IPS-11a (cell line): ENCODE data around the gene STX18.
A peak's percentile ranks its signal among the peaks of the same experiment; 100 is the strongest.

Experiments used
- H3K4me3 ChIP-seq: one replicate; pipeline ENCODE4 v1.5.1; 2013; ENCODE audit warnings: low read depth, low read length, control low read depth

Gene STX18

DNA sequence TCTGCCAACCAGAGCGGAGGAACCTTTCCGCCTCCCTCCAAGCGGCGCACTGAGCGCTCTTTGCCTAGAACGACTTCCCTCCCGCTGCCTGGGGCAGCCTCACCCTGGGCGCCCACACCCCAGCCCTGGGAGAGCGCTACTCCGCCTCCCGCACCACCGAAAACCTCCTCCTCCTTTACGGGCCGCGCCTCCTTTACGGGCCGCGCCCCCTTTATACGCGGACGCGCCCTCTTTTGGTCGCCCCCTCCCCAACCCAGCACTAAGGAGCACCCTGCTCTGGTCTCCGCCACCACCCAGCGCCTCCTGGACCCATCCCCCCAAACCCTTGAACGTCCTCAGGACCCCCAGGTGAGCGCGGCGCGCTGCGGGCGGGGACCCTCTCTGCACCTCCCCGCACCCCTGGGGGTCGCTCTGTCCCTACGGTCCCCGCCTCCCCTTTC, 155.5 kb downstream of the STX18 start:
- peak overlapping the region; percentile 69 for H3K4me3 ChIP-seq

DNA sequence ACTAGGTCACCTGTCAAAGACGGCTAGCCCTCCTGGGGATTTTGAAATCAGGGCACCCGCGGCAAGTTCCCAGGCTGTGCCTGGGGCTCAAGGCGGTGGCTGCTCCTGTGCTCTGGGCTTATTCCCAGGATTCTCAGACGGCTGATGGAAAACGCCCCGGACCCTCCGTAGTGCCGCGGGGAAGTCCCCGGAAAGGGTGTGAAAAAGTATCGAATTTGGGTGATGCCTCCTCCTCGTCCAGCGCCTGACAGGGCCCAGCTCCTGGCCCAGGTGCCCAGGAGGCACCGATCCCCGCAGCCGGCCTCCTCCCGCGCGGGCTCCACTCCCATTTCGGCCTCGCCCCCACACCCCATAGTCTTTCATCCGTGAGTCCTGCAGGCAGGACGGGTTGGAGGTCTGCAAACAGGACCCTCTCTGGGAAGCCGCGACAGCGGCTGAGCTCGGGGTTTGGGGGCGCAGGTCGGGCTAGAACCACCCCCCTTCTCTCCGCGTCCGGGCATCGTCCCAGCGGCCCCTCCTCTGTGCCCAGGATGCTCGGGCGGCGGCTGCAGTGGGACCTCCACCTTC, 156.0 kb downstream of the STX18 start:
- peak overlapping the region; percentile 69 for H3K4me3 ChIP-seq

DNA sequence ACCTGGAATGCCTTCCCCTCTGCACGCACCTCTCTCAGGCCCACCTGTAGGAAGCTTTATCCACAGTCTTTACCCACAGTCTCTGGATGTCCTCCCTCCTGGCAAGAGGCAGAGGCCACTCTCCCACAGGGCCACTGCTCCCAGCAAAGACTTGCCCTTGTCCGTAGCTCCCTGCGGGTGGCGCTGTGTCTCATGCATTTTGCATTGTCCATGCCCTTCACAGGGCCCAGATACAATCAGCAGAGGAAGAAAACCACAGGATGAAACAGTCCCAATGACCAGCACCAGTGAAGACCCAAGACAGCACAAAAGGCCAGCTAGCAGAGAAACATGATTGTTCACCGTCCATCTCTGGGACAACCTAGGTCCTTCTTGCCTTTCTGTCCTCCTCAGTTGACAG, 157.0 kb downstream of the STX18 start:
- no peak overlapping the region for H3K4me3 ChIP-seq

DNA sequence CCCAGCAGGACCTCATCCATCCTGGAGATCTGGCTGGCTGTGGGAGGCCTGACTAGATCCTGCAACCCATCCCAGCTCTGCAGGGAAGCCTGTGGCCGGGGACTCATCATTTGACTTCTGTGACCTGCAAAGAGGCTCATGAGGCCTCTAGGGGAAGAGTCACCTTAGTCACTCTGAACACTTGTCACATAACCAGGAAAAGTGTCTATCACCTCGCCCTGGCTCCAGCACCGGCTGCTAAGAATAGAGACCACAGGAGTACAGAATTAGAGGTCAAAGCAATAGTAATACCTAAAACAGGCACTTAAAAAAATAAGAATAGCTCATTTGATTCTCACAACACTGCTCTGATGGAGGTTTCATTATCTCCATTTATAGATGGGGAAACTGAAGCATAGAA, 158.8 kb downstream of the STX18 start:
- H3K4me3 ChIP-seq = no peak overlapping the region

DNA sequence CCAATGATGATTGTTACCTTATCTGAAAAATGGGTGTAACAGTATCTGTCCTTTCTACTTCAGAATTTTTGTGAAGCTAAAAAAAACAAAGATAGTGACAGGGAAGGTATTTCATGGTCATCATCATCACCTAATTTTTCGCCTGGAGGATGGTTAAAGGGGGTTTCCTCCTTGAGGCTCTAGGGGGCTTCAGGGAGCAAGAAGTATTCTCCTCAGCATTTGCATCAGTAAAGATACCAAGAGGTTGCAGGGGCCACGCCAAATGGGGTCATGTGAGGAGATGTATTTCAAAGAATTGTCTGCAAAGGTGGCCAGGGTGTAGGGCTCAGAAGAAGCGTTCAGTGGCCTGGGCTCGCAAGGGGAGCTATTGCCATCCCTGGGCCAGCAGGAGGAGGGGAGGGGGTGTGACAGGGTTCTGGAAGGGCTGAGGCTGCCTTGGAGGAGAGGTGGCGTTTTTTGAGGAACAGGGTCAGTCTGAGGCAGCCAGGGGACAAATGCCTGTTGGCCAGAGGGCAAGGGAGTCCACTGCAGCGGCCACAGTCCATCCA, 162.2 kb downstream of the STX18 start:
- no peak overlapping the region for H3K4me3 ChIP-seq

DNA sequence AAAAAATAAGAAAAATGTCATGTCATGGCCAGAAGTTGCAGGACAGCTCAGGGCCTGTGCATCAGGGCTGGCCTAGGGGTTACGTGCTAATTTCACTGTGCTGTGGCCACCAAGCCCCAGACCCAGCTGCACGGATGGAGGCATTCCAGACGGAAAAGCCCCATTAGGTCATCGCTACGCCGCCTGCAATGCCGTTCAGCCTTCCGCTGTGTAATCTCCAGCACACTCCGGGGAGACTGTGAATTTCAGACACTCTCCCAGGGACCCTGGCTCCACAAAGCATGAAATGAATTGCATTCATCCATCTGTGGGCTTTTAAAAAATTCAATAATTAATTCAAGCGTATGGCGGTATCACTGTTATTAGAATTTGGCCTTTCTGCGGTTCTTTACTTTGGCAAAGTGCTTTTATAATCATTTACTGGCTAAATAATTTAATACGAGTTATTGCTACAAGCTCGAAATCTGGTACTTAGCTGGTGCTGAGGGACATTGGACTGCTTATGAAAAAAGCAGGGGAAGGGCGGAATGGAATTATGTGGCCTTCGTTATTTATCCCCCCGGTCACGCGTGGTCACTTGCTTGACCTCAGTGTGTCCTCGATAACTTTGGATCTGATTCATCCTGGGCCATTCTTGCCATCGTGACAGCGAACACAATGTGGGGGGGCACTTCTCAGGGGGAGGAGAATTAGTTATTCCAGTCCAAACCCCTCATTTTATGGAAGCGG, 164.0 kb downstream of the STX18 start:
- H3K4me3 ChIP-seq = no peak overlapping the region

DNA sequence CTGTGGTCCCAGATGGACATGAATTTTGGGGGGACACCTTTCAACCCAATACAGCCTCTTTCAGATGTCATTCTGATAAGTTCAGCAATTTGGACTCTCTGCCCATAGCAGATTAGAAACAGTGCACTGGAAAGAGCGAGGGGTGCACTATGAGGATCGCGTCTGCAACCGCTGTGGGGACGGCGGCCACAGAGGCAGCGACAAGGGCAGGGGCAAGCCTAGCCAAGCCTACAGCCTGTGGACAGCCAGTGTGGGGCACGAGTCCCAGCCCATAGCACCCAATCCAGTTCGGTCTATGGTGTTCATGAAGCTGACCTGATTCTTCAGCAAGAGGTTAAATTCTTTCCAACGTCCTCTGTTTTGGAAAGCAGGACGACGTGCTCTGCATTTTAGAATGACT, 164.7 kb downstream of the STX18 start:
- no peak overlapping the region for H3K4me3 ChIP-seq

DNA sequence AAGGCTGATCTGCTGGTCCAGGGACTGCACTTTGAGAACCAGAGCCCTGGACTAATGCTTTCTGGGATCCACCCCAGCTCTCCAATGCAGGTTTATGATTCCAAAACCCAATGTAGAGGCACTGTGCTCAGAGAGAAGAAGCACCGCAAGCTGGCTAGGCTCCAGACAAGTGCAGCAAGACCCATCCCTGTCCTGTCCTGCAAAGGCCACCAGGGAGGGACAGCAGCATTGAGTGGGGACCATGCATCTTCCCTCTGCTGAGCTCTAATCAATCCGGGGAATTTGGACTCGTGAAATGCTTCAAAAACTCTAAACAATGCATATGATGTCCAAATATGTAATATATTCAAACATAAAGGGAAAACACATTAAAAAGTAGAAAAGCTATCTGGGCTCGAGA, 165.8 kb downstream of the STX18 start:
- no peak overlapping the region for H3K4me3 ChIP-seq

DNA sequence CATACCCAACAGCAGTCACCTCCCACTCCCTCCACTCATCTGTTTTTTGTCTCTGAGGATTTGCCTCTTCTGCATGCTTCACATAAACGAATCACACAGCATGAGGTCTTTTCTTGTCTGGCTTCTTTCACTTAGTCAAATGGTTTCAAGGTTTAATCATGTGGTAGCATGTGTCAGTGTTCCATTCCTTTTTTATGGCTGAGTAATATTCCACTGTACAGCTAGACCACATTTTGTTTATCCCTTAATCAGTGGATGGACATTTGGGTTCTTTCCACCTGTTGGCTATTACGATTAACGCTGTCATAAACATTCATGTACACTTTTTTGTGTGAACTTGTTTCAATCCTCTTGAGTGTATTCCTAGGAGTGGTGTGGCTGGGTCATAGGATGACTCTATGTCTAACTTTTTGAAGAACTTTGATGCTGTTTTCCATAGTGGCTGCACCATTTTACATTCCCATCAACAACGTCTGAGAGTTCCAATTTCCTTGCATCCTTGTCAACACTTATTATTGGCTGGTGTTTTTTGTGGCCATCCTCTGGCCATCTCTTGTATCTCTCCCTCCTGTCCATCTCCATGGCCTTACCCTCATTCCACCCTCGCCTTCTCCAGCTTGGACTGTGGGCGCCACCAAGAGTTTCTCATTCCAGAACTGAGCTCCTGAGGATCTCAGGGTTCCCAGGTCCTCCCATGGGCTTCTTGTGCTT, 167.3 kb downstream of the STX18 start:
- no peak overlapping the region for H3K4me3 ChIP-seq
